CD8-positive, alpha-beta memory T cell (primary cell): ENCODE results near the gene POLR2C. TPM values are rescaled to one million over a fixed set of nuclear protein-coding genes. Genes with fewer than 3 reads are reported as not detected.
A peak's percentile ranks its signal among the peaks of the same experiment; 100 is the strongest.

Experiments
- CTCF ChIA-PET: fragments of 350-600 bp; sonication (Branson Sonifier 250); formaldehyde crosslinking; loops from one replicate; lab custom pipeline; 2021; ENCODE audit warnings: antibody characterized with exemption; lab: Charles Lee
- POLR2A ChIA-PET: fragments of 350-600 bp; sonication (Branson Sonifier 250); formaldehyde crosslinking; loops from one replicate; lab custom pipeline; 2021; ENCODE audit warnings: antibody characterized with exemption; lab: Charles Lee
- DNase-seq, 5 donors: peaks; one replicate each; pipeline versions ENCODE4 v3.0.0 to v3.0.0-alpha.2; 2020 to 2022; ENCODE audit warnings: mixed read lengths in 1 of 5
- H3K27ac ChIP-seq: one replicate; pipeline ENCODE4 v1.7.0; 2013; ENCODE audit warnings: low read depth, mild to moderate bottlenecking, low read length, moderate library complexity
- H3K27me3 ChIP-seq: 2 replicates; pipeline ENCODE4 v1.7.0; 2013; ENCODE audit warnings: low read length, mild to moderate bottlenecking; ENCODE audit not compliant: insufficient read depth, poor library complexity, severe bottlenecking
- H3K36me3 ChIP-seq: 2 replicates; pipeline ENCODE4 v1.7.0; 2013; ENCODE audit warnings: mild to moderate bottlenecking, low read length, moderate library complexity; ENCODE audit not compliant: insufficient read depth
- H3K4me1 ChIP-seq: 2 replicates; pipeline ENCODE4 v1.7.0; 2013; ENCODE audit warnings: mild to moderate bottlenecking, low read length, moderate library complexity; ENCODE audit not compliant: insufficient read depth
- H3K4me3 ChIP-seq: 2 replicates; pipeline ENCODE4 v1.7.0; 2013; ENCODE audit warnings: mild to moderate bottlenecking, low read length
- H3K9me3 ChIP-seq: 2 replicates; pipeline ENCODE4 v1.7.0; 2013; ENCODE audit warnings: mild to moderate bottlenecking, low read length
- H3K27ac Mint-ChIP-seq, 8 donors: one replicate each; pipeline ENCODE4 v1.8.0; 2020 to 2021; ENCODE audit warnings: mixed read lengths in 8 of 8, mild to moderate bottlenecking in 6 of 8, inconsistent platforms in 3 of 8, moderate library complexity in 3 of 8
- H3K27me3 Mint-ChIP-seq, 2 donors: one replicate each; pipeline ENCODE4 v1.8.0; 2020 to 2021; ENCODE audit warnings: mixed read lengths in 2 of 2, mild to moderate bottlenecking in 1 of 2, moderate library complexity in 1 of 2
- H3K36me3 Mint-ChIP-seq, 3 donors: one replicate each; pipeline ENCODE4 v1.8.0; 2020 to 2021; ENCODE audit warnings: mixed read lengths in 3 of 3, inconsistent platforms in 1 of 3, mild to moderate bottlenecking in 1 of 3
- H3K4me1 Mint-ChIP-seq, 3 donors: one replicate each; pipeline ENCODE4 v1.8.0; 2020 to 2021; ENCODE audit warnings: mixed read lengths in 3 of 3, inconsistent platforms in 1 of 3, mild to moderate bottlenecking in 1 of 3
- H3K4me3 Mint-ChIP-seq, 7 donors: one replicate each; pipeline ENCODE4 v1.8.0; 2020 to 2021; ENCODE audit warnings: mixed read lengths in 7 of 7, mild to moderate bottlenecking in 6 of 7, moderate library complexity in 4 of 7, inconsistent platforms in 2 of 7
- H3K9me3 Mint-ChIP-seq, 5 donors: one replicate each; pipeline ENCODE4 v1.8.0; 2020 to 2022; ENCODE audit warnings: mixed read lengths in 5 of 5, mild to moderate bottlenecking in 3 of 5, moderate library complexity in 2 of 5, inconsistent platforms in 1 of 5
- polyA plus RNA-seq: library from polyadenylated mRNA; unstranded; fragments of 300-500 nt; fragmentation: Illumina TruSeq; gene quantifications from one replicate; pipeline ENCODE4 v1.2.3, GENCODE V29; 2021
- total RNA-seq, 2 experiments: library from RNA; stranded (reverse); gene quantifications; one replicate each; pipeline ENCODE4 v1.2.3, GENCODE V29; 2021

POLR2C gene
- total and polyA plus RNA-seq, 3 experiments from 2014 or later, result 36.1 to 95.0 (median 92.3) TPM

DNA sequence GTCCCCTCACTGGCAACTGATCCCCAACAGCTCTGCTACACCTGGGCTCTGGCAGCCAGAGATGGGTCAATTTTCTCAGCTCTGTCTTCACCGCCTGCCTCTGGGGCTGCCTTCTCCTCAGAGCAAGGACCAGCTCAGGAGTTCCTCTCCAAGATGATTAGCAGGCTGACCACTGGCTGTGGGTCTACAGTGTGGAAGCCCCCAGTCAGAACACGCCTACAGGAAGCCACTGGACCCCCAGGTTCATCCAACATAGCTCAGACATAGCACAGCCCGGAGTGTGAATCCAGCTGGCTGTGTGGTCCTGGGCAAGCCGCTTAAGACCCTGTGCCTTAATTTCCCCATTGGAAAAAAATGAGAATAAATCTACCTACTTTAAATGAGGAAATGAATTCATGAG is 18.9 kb downstream of the POLR2C start:
- Mint-ChIP-seq H3K27me3 (no peaks in the 10 kb centered on the region), H3K4me1 (peaks cover 16 to 30% (median 16%) of the 10 kb centered on the region in 3 donors), H3K9me3 (no peaks in the 10 kb centered on the region), H3K27ac (no peak overlapping the region), H3K4me3 (no peak overlapping the region), H3K36me3 (peaks cover 0 to 5% (median 0%) of the 10 kb centered on the region in 3 donors)
- CTCF ChIA-PET, result interaction anchor here (0.8 to 1.9 kb wide), 3 partner anchors 19 to 55 kb away, joined by 3 to 10 read pairs (median 4); partner anchors contain the start of genes CCDC102A and POLR2C
- no peak for DNase-seq
- Histone ChIP-seq H3K27ac (no peak overlapping the region), H3K9me3 (no peaks in the 10 kb centered on the region), H3K4me3 (no peak overlapping the region), H3K4me1 (peaks cover 15% of the 10 kb centered on the region), H3K27me3 (no peaks in the 10 kb centered on the region), H3K36me3 (no peaks in the 10 kb centered on the region)
- POLR2A ChIA-PET, result no interaction called here

DNA sequence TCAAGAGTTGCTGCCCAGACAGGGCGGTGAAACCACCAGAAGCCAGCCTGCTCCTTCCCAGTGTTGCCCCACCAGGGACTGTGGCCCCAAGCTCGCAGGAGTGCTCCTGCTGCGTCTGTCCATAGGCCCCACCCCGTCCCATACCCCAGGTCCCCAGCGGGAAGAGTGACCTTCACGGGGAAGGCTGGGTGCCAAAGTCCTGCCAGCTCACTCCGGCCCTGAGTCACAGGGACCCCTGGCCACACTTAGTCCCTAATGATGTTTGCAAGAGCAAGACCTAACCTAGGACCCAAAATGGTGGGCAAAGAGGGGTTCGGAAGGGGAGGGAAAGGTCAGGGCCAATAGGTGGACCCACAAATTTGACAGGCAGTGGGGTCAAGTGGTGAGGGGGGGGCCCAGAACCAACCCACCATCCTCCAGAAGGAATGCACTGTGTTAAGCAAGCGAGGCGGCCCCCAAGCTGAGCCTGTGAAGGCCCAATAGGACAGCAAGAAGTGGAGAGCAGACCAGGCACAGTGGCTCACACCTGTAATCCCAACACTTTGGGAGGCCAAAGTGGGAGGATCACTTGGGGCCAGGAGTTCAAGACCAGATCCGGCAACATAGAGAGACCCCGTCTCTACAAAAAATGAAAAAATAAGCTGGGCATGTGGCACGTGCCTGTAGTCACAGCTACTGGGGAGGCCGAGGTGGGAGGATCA is 20.5 kb downstream of the POLR2C start:
- Histone ChIP-seq H3K27me3 (no peaks in the 10 kb centered on the region), H3K4me1 (peaks cover 14% of the 10 kb centered on the region), H3K36me3 (no peaks in the 10 kb centered on the region), H3K27ac (no peak overlapping the region), H3K4me3 (no peak overlapping the region), H3K9me3 (no peaks in the 10 kb centered on the region)
- Mint-ChIP-seq H3K4me3 (no peak overlapping the region), H3K9me3 (no peaks in the 10 kb centered on the region), H3K4me1 (peaks cover 22 to 30% (median 23%) of the 10 kb centered on the region in 3 donors), H3K27ac (peak overlapping the region in 1 of 8 donors; percentile 27), H3K27me3 (no peaks in the 10 kb centered on the region), H3K36me3 (peaks cover 0 to 5% (median 0%) of the 10 kb centered on the region in 3 donors)
- DNase-seq, result no peak
- CTCF ChIA-PET, result interaction anchor here (0.7 to 1.9 kb wide), 3 partner anchors 10 to 54 kb away, joined by 3 to 5 read pairs (median 4); no protein-coding TSS in a partner anchor
- POLR2A ChIA-PET, result no interaction called here

DNA sequence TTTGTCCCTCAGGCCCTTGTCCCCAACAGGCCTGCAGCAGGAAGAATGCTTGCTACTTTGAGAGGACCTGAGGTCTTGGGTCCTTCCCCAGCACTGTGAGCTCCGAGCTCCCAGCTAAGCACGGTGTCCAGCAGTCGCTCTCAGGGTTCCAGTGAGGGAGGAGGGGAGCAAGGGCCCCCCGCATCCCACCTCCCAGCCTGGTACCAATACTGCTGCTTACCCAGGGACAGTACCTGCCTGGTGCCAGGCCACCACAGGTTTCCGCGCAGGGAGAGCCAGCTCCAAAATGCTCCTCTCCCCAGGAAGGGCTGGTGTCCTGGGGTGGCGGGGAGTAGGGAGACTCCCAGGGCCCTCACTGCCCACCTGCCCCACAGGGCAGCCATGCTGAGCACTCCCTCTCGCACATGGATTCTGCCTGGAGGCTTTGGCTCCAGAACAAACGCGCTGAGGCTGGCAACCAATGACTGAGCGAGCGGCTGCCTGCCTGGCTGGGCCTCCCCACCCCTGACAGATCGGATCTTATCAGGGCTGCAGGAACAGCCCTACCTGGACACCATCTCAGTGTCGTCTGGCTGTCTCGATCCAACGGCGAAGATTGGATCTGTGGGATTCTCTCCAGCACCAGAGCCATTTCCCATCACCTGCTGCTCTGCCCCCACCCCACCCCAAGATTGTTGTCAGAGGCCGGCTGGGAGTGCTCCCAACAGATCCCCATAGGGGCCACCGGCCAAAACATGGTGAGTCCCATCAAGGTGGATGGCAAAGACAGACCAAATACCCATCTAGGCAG is 21.4 kb downstream of the POLR2C start:
- ChIA-PET CTCF (interaction anchor here (0.7 to 2.7 kb wide), 6 partner anchors 9 to 65 kb away, joined by 3 to 11 read pairs (median 5); no protein-coding TSS in a partner anchor), POLR2A (no interaction called here)

DNA sequence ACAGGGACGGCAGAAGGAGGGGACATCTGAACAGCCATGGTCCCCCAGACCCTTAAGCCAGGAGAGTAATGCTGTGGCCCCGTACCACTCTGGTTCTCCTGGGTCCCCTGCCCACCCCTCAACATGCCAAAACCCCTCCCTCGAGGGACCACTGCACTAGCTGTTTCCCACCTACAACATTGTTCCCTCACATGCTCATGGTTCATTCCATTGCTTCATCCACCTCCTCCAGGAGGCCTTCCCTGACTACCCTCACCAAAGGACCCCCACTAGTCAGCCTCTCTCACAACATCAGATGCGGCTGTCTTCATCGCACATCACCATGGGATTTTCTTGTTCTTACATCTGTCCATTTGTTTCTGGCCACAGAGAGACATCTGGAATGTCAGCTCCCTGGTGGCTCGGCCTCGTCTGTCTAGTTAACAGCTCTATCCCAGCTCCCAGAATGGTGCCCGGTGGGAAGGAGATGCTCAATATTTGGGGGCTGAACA is 22.1 kb downstream of the POLR2C start:
- Histone ChIP-seq H3K4me1 (peaks cover 14% of the 10 kb centered on the region), H3K27me3 (no peaks in the 10 kb centered on the region), H3K36me3 (no peaks in the 10 kb centered on the region), H3K27ac (no peak overlapping the region), H3K9me3 (no peaks in the 10 kb centered on the region), H3K4me3 (no peak overlapping the region)
- CTCF ChIA-PET, result interaction anchor here (1.1 to 2.7 kb wide), 5 partner anchors 10 to 65 kb away, joined by 4 to 11 read pairs (median 5); no protein-coding TSS in a partner anchor
- POLR2A ChIA-PET, result interaction anchor here (0.5 kb wide), 1 partner anchor 9 kb away, joined by 4 read pairs; no protein-coding TSS in a partner anchor
- Mint-ChIP-seq H3K27me3 (peaks cover 0 to 2% of the 10 kb centered on the region in 2 donors), H3K27ac (peak overlapping the region in 3 of 8 donors; percentile 28 to 88 (median 83)), H3K36me3 (peaks cover 0 to 4% (median 0%) of the 10 kb centered on the region in 3 donors), H3K9me3 (no peaks in the 10 kb centered on the region), H3K4me1 (peaks cover 22 to 26% (median 23%) of the 10 kb centered on the region in 3 donors), H3K4me3 (peak overlapping the region in 5 of 7 donors; percentile 33 to 86 (median 45))
- DNase-seq, result no peak

More for the DNA sequence above, 21.4 kb downstream of the POLR2C start:
- Mint-ChIP-seq H3K4me3 (peak overlapping the region in 6 of 7 donors; percentile 33 to 69 (median 48)), H3K36me3 (peaks cover 0 to 5% (median 0%) of the 10 kb centered on the region in 3 donors), H3K9me3 (no peaks in the 10 kb centered on the region), H3K27me3 (no peaks in the 10 kb centered on the region), H3K27ac (peak overlapping the region in 1 of 8 donors; percentile 6), H3K4me1 (peaks cover 22 to 26% (median 23%) of the 10 kb centered on the region in 3 donors)
- no peaks in the 10 kb centered on the region for H3K9me3 ChIP-seq
- H3K27me3 ChIP-seq, result no peaks in the 10 kb centered on the region
- H3K4me1 ChIP-seq, result peaks cover 14% of the 10 kb centered on the region
- no peaks in the 10 kb centered on the region for H3K36me3 ChIP-seq
- no peak for DNase-seq
- no peak overlapping the region for H3K27ac ChIP-seq
- H3K4me3 ChIP-seq, result no peak overlapping the region

DNA sequence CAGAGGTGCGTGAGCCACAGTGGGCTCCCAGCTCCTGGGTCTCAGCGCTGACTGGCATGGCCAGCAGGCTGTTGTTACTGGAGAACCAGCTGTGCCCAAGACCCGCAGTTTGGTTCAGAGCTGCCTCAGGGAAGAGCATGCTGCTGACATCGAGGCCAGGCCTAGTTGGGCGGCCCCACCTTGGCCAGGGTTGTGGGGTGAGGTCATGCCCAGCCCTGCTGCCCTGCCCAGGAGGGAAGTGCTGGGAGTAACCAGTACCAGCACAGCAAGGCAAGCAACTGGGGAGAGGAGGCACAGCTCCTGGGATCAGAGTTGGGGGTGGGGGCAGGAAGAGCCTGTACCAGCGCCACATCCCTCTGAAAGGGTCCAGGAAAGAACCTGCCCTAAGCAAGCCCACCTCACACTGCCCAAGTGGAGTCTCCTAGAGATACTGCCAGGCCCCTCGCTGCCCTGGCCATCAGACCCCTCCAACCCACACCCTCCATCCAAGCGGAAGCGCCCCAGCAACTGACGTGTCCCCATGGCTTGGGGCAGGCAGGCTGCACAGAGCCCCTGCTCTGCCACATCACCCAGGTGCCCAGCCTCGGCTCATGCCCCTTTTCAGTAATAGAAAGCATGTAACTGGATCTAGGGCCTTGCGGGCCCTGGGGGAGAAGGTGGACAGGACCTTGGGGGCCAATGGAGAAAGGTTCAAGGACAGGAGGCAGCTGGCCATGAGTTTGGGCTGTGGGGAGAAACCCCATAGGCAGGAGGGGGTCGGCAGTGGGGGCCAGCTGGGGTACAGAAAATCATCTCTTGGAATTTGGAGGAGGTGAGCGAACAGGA is 22.8 kb downstream of the POLR2C start:
- H3K36me3 Mint-ChIP-seq, result peaks cover 0 to 4% (median 0%) of the 10 kb centered on the region in 3 donors
- peak overlapping the region; percentile 47 for H3K27ac ChIP-seq
- peaks cover 14% of the 10 kb centered on the region for H3K4me1 ChIP-seq
- H3K27me3 ChIP-seq, result no peaks in the 10 kb centered on the region
- peak overlapping the region; percentile 53 for H3K4me3 ChIP-seq
- H3K27me3 Mint-ChIP-seq, result peaks cover 0 to 4% of the 10 kb centered on the region in 2 donors
- H3K9me3 ChIP-seq, result no peaks in the 10 kb centered on the region
- peak overlapping the region in 7 of 8 donors; percentile 47 to 98 (median 80) for H3K27ac Mint-ChIP-seq
- H3K36me3 ChIP-seq, result no peaks in the 10 kb centered on the region
- H3K9me3 Mint-ChIP-seq, result no peaks in the 10 kb centered on the region
- ChIA-PET POLR2A (interaction anchor here (0.5 to 3.4 kb wide), 4 partner anchors 9 to 52 kb away, joined by 4 to 22 read pairs (median 8); partner anchors contain the start of genes CCDC102A, CIAPIN1, COQ9 and POLR2C), CTCF (interaction anchor here (0.8 to 2.7 kb wide), 10 partner anchors 10 to 68 kb away, joined by 3 to 12 read pairs (median 5); partner anchors contain the start of genes CCDC102A and POLR2C)
- H3K4me3 Mint-ChIP-seq, result peak overlapping the region; percentile 82 to 96 (median 85)
- peaks cover 22 to 26% (median 23%) of the 10 kb centered on the region in 3 donors for H3K4me1 Mint-ChIP-seq
- no peak for DNase-seq

DNA sequence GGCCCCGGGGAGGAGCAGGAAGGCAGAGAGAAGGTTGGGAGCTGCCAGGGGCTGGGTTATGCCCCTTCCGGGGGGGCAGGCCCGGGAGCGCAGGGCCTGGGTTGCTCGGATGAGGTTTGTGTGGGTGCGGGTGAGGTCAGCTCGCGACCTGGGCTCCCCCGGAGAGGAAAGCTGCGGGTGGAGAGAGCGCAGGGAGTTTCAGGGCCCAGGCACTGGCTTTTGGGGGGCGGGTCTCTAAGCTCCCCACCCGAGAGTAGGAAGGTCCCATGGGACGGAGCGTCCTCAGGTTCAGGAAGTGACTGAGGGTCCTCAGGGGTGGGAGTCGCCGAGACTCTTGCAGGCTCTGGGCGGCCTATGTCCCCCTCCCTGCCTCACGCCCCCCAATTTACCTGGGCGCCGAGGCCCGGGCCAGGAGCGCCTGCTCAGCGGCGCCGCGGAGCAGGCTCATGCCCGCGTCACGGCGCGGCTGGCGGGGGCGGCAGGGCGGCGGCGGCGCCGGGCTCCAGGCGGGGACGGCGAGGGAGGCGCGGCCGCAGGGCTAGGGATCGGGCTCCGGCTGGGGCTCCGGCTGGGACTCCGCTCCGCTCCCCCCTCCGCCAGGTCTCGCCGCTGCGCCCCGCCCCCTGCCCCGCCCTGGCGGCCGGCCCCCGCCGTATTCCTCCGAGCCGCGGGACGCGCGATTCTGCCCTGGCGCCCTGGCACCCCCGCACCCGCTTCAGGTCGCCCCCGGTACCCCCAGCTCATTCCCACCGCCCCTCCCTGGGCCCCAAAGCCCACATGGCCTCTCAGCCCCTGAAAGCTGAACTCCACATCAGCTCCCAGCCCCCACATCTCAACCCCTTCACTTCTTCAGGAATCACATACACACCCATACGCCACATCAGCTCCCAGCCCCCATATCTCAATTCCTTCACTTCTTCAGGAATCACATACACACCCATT is 23.7 kb downstream of the POLR2C start, which contains the start of gene DOK4:
Gene DOK4 (minus strand): TSS at position 578 of the 942 bp plus-strand sequence. CDS start 6,986 bp downstream, outside the sequence.
- peaks cover 0 to 4% (median 0%) of the 10 kb centered on the region in 3 donors for H3K36me3 Mint-ChIP-seq
- Histone ChIP-seq H3K4me3 (peak within 1 kb of the TSS; percentile 53), H3K27ac (peak within 1 kb of the TSS; percentile 47)

More for the DNA sequence above, 23.7 kb downstream of the POLR2C start, which contains the start of gene DOK4:
- Histone ChIP-seq H3K27me3 (no peaks in the 10 kb centered on the region), H3K36me3 (no peaks in the 10 kb centered on the region), H3K9me3 (no peaks in the 10 kb centered on the region), H3K4me1 (peaks cover 14% of the 10 kb centered on the region)
- ChIA-PET POLR2A (interaction anchor here (1.4 to 3.4 kb wide), 3 partner anchors 24 to 51 kb away, joined by 7 to 22 read pairs (median 8); partner anchors contain the start of genes CCDC102A, CIAPIN1, COQ9 and POLR2C), CTCF (interaction anchor here (0.8 to 2.7 kb wide), 10 partner anchors 11 to 186 kb away, joined by 3 to 12 read pairs (median 5); partner anchors contain the start of genes CCDC102A and POLR2C)
- Mint-ChIP-seq H3K27ac (peak within 1 kb of the TSS; percentile 48 to 98 (median 78)), H3K27me3 (peaks cover 0 to 4% of the 10 kb centered on the region in 2 donors), H3K9me3 (no peaks in the 10 kb centered on the region), H3K4me3 (peak within 1 kb of the TSS; percentile 82 to 96 (median 85)), H3K4me1 (peaks cover 22 to 26% (median 23%) of the 10 kb centered on the region in 3 donors)
- DNase-seq, result peak; percentile 68 to 83 (median 76)
